ENCODE data around the gene TWIST1. TPM values are rescaled to one million over a fixed set of nuclear protein-coding genes. Genes with fewer than 3 reads are reported as not detected.

The TWIST1 gene
- 0.39 TPM for total RNA-seq
- polyA plus RNA-seq: not detected

GRCh38 chr7:19117091-19117869, at the start of gene TWIST1:
Gene TWIST1, minus strand, starts transcription at chr7:19117636. Its CDS starts 315 bp downstream, at chr7:19117321.
- H3K27me3 ChIP-seq (ENCODE audit: control insufficient read depth, insufficient read depth, low read length): peaks cover 37% of the 10 kb centered on the region
- Mint-ChIP-seq H3K4me1 (peaks cover 0 to 5% (median 0%) of the 10 kb centered on the region in 4 donors), H3K27ac (no peak within 1 kb of the TSS), H3K4me3 (no peak within 1 kb of the TSS), H3K36me3 (no peaks in the 10 kb centered on the region), H3K27me3 (peaks cover 69% of the 10 kb centered on the region), H3K9me3 (peaks cover 0 to 2% (median 0%) of the 10 kb centered on the region in 7 donors)
- H3K27ac ChIP-seq (ENCODE audit: insufficient read depth, low read length, poor library complexity, severe bottlenecking): no peak within 1 kb of the TSS
- H3K4me3 ChIP-seq (ENCODE audit: low read depth, low read length): no peak within 1 kb of the TSS
- H3K4me1 ChIP-seq (ENCODE audit: control insufficient read depth, insufficient read depth, low read length, poor library complexity, severe bottlenecking): no peaks in the 10 kb centered on the region
- no peaks in the 10 kb centered on the region for H3K36me3 ChIP-seq (ENCODE audit: control insufficient read depth, insufficient read depth, low read length)
- no peak for DNase-seq
- H3K9me3 ChIP-seq (ENCODE audit: control insufficient read depth in 2 of 2, low read length in 2 of 2): no peaks in the 10 kb centered on the region
- ATAC-seq (ENCODE audit: low read depth in 2 of 2): no peak

- Mint-ChIP-seq H3K4me1 (no peaks in the 10 kb centered on the region), H3K4me3 (no peak overlapping the region), H3K27ac (no peak overlapping the region), H3K36me3 (no peaks in the 10 kb centered on the region), H3K27me3 (no peaks in the 10 kb centered on the region), H3K9me3 (peaks cover 1 to 9% (median 4%) of the 10 kb centered on the region in 7 donors)
- no peak for DNase-seq
- no peaks in the 10 kb centered on the region for H3K36me3 ChIP-seq (ENCODE audit: control insufficient read depth, insufficient read depth, low read length)
- H3K9me3 ChIP-seq (ENCODE audit: control insufficient read depth in 2 of 2, low read length in 2 of 2): no peaks in the 10 kb centered on the region
- H3K4me1 ChIP-seq (ENCODE audit: control insufficient read depth, insufficient read depth, low read length, poor library complexity, severe bottlenecking): no peaks in the 10 kb centered on the region
- H3K4me3 ChIP-seq (ENCODE audit: low read depth, low read length): no peak overlapping the region
- ATAC-seq (ENCODE audit: low read depth in 2 of 2): no peak
- H3K27me3 ChIP-seq (ENCODE audit: control insufficient read depth, insufficient read depth, low read length): no peaks in the 10 kb centered on the region
- H3K27ac ChIP-seq (ENCODE audit: insufficient read depth, low read length, poor library complexity, severe bottlenecking): no peak overlapping the region
These were observed 44.2 kb upstream of the TWIST1 start for GRCh38 chr7:19161671-19162070.

DNA sequence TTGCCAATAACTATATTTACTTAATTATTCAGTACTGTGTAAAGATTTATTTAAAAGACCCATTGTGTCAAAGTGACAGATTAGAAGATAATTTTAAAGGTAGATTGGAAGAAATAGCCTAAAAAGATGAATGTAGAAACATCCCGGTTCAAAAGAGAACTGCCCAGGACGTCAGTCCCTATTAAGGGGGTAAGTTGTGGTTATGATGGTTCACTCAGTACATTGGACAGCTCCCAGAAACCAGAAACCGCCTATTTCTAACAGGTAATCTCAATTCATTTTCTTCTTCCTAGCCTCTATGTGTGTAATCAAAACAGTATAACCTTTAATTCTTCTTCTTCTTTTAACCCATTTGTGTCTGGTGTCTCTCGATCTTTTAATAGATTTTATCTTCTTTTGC, 29.3 kb upstream of the TWIST1 start:
- Histone ChIP-seq H3K27ac (ENCODE audit: insufficient read depth, low read length, poor library complexity, severe bottlenecking) (no peak overlapping the region), H3K27me3 (ENCODE audit: control insufficient read depth, insufficient read depth, low read length) (peaks cover 9% of the 10 kb centered on the region), H3K9me3 (ENCODE audit: control insufficient read depth in 2 of 2, low read length in 2 of 2) (peaks cover 0 to 6% of the 10 kb centered on the region in 2 experiments), H3K4me1 (ENCODE audit: control insufficient read depth, insufficient read depth, low read length, poor library complexity, severe bottlenecking) (no peaks in the 10 kb centered on the region), H3K36me3 (ENCODE audit: control insufficient read depth, insufficient read depth, low read length) (no peaks in the 10 kb centered on the region), H3K4me3 (ENCODE audit: low read depth, low read length) (no peak overlapping the region)
- Mint-ChIP-seq H3K4me1 (no peaks in the 10 kb centered on the region), H3K27ac (no peak overlapping the region), H3K36me3 (no peaks in the 10 kb centered on the region), H3K4me3 (no peak overlapping the region), H3K27me3 (peaks cover 27% of the 10 kb centered on the region), H3K9me3 (peaks cover 0 to 11% (median 5%) of the 10 kb centered on the region in 7 donors)
- DNase-seq (no peak), ATAC-seq (ENCODE audit: low read depth in 2 of 2) (no peak)

DNA sequence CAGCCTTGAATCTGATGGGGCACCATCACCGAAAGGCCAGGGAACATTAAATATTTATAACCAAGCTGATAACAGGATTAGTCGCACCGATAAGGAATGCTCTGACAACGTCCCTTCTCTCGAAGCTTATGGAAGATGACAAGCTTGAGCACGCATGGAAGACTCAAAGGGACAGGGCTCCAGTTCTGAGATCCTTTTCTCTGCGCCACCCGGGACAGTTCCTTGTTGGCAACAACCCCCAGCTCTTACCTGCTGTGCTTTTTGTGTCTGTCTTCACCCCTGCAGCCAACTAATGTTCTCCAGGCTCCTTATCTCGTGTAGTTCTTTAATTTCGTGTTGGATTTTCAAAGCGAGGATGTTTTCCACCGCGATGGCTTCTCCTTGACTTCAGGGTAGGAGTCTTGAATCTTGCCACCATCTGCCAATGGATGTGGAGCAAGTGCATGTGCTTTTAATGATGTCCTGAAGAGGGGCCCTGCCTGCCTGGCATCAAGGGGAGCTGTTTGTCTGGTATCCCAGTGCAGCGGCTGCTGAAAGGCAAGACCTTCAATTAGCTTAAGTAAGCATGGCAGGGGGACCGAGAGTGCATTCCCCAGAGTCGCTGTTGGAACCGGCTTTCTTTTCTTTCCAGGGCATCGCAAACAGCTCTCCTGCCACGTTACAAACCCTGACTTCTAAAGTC, 28.1 kb upstream of the TWIST1 start:
- H3K36me3 Mint-ChIP-seq: no peaks in the 10 kb centered on the region
- H3K4me3 Mint-ChIP-seq: no peak overlapping the region
- Histone ChIP-seq H3K27me3 (ENCODE audit: control insufficient read depth, insufficient read depth, low read length) (peaks cover 9% of the 10 kb centered on the region), H3K9me3 (ENCODE audit: control insufficient read depth in 2 of 2, low read length in 2 of 2) (peaks cover 0 to 6% of the 10 kb centered on the region in 2 experiments), H3K27ac (ENCODE audit: insufficient read depth, low read length, poor library complexity, severe bottlenecking) (no peak overlapping the region), H3K4me3 (ENCODE audit: low read depth, low read length) (no peak overlapping the region), H3K4me1 (ENCODE audit: control insufficient read depth, insufficient read depth, low read length, poor library complexity, severe bottlenecking) (no peaks in the 10 kb centered on the region), H3K36me3 (ENCODE audit: control insufficient read depth, insufficient read depth, low read length) (no peaks in the 10 kb centered on the region)
- H3K27me3 Mint-ChIP-seq: peaks cover 27% of the 10 kb centered on the region
- H3K9me3 Mint-ChIP-seq: peaks cover 0 to 7% (median 4%) of the 10 kb centered on the region in 7 donors
- H3K27ac Mint-ChIP-seq: no peak overlapping the region
- no peaks in the 10 kb centered on the region for H3K4me1 Mint-ChIP-seq
- DNase-seq (no peak), ATAC-seq (ENCODE audit: low read depth in 2 of 2) (no peak)

- Histone ChIP-seq H3K9me3 (ENCODE audit: control insufficient read depth in 2 of 2, low read length in 2 of 2) (peaks cover 0 to 6% of the 10 kb centered on the region in 2 experiments), H3K27ac (ENCODE audit: insufficient read depth, low read length, poor library complexity, severe bottlenecking) (no peak within 1 kb of the TSS), H3K4me1 (ENCODE audit: control insufficient read depth, insufficient read depth, low read length, poor library complexity, severe bottlenecking) (no peaks in the 10 kb centered on the region), H3K36me3 (ENCODE audit: control insufficient read depth, insufficient read depth, low read length) (no peaks in the 10 kb centered on the region), H3K27me3 (ENCODE audit: control insufficient read depth, insufficient read depth, low read length) (peaks cover 9% of the 10 kb centered on the region), H3K4me3 (ENCODE audit: low read depth, low read length) (no peak within 1 kb of the TSS)
- DNase-seq (no peak), ATAC-seq (ENCODE audit: low read depth in 2 of 2) (no peak)
- Mint-ChIP-seq H3K27ac (no peak within 1 kb of the TSS), H3K9me3 (peaks cover 0 to 9% (median 4%) of the 10 kb centered on the region in 7 donors), H3K4me3 (no peak within 1 kb of the TSS), H3K36me3 (no peaks in the 10 kb centered on the region), H3K27me3 (peaks cover 27% of the 10 kb centered on the region), H3K4me1 (no peaks in the 10 kb centered on the region)
These were observed 27.4 kb upstream of the TWIST1 start, which contains the start of gene FERD3L for GRCh38 chr7:19144661-19145433. Gene FERD3L, minus strand, starts transcription at chr7:19145421. Its CDS starts 59 bp downstream, at chr7:19145362.

- DNase-seq (no peak), ATAC-seq (ENCODE audit: low read depth in 2 of 2) (no peak)
- Mint-ChIP-seq H3K27me3 (peaks cover 27% of the 10 kb centered on the region), H3K4me1 (no peaks in the 10 kb centered on the region), H3K36me3 (no peaks in the 10 kb centered on the region), H3K27ac (no peak overlapping the region), H3K9me3 (peaks cover 0 to 9% (median 4%) of the 10 kb centered on the region in 7 donors), H3K4me3 (no peak overlapping the region)
- Histone ChIP-seq H3K4me3 (ENCODE audit: low read depth, low read length) (no peak overlapping the region), H3K27ac (ENCODE audit: insufficient read depth, low read length, poor library complexity, severe bottlenecking) (no peak overlapping the region), H3K27me3 (ENCODE audit: control insufficient read depth, insufficient read depth, low read length) (peaks cover 9% of the 10 kb centered on the region), H3K4me1 (ENCODE audit: control insufficient read depth, insufficient read depth, low read length, poor library complexity, severe bottlenecking) (no peaks in the 10 kb centered on the region), H3K36me3 (ENCODE audit: control insufficient read depth, insufficient read depth, low read length) (no peaks in the 10 kb centered on the region), H3K9me3 (ENCODE audit: control insufficient read depth in 2 of 2, low read length in 2 of 2) (peaks cover 0 to 6% of the 10 kb centered on the region in 2 experiments)
These were observed 26.6 kb upstream of the TWIST1 start for GRCh38 chr7:19143881-19144574.

GRCh38 chr7:19139706-19140327, 22.4 kb upstream of the TWIST1 start:
- Mint-ChIP-seq H3K36me3 (no peaks in the 10 kb centered on the region), H3K27ac (no peak overlapping the region), H3K4me3 (no peak overlapping the region), H3K9me3 (peaks cover 0 to 7% (median 2%) of the 10 kb centered on the region in 7 donors), H3K4me1 (no peaks in the 10 kb centered on the region), H3K27me3 (peaks cover 17% of the 10 kb centered on the region)
- DNase-seq (no peak), ATAC-seq (ENCODE audit: low read depth in 2 of 2) (no peak)
- Histone ChIP-seq H3K27me3 (ENCODE audit: control insufficient read depth, insufficient read depth, low read length) (peaks cover 5% of the 10 kb centered on the region), H3K9me3 (ENCODE audit: control insufficient read depth in 2 of 2, low read length in 2 of 2) (no peaks in the 10 kb centered on the region), H3K27ac (ENCODE audit: insufficient read depth, low read length, poor library complexity, severe bottlenecking) (no peak overlapping the region), H3K4me1 (ENCODE audit: control insufficient read depth, insufficient read depth, low read length, poor library complexity, severe bottlenecking) (no peaks in the 10 kb centered on the region), H3K36me3 (ENCODE audit: control insufficient read depth, insufficient read depth, low read length) (no peaks in the 10 kb centered on the region), H3K4me3 (ENCODE audit: low read depth, low read length) (no peak overlapping the region)
